T-helper 22 cell (primary cell): ENCODE results near the gene KCNJ12.
"Not testable (repeated sequence)": the region's sequence is repeated elsewhere in the genome, so short reads cannot be mapped to it uniquely, and the experiment has no call there.

Experiments
- DNase-seq: peaks from one replicate; pipeline ENCODE4 v3.0.0-alpha.2; 2020; ENCODE audit warnings: low read depth

The KCNJ12 gene

DNA sequence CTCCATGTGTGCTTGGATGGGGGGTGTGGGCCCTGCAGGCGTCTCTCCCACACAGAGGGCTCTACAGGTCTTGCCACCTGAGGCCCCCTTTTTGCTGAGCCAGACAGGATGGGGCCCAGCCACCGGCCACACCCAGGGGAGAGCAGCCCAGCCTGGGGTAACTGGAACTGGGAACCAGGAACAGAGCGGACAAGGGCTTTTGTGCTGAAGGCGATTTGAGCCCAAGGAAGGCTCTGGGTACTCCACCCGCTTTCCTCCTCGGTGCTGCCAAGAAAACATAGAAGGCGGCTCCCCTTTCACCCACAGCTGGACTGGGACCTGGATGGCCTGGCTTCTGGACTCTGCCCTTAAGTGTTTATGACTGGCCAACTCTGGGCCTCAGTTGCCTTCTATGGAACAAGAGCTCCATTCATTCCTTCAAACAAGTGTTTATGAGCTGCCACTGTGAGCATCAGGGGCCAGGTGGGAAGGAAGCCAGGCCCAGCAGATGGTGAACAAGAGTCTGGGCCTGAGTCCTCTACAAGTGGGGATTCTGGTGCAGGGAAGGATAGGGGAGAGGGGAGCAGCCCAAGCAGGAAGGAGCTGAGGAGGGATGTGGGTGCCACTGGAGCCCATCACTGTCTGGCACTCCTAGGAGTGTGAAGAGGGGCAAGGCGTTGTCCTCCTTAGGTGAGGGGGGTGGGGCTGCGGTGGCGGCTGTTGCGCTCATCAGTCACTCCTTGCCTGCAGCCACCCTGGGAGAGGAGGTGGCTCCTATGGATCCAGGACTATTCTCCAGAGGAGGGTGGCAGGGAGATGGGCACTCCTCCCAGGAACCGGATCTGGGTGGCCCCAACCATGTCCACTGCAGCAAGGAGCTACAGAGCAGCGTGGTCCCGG is 46.4 kb downstream of the KCNJ12 start:
- not testable (repeated sequence) for DNase-seq

DNA sequence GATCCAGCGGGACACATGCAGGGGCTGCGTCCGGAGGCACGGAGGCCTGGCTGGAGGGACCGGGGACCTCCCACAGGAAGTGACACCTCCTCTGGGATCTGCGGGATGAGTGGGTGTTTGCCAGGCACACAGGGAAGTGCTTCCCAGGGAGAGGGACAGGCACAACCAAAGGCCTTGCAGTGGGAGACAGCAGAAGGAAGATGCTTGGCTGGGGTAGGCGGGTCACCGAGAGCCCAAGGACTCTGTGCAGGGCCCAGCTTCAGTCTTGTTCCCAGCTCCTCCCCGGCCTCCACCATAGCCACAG is 47.0 kb downstream of the KCNJ12 start:
- not testable (repeated sequence) for DNase-seq

DNA sequence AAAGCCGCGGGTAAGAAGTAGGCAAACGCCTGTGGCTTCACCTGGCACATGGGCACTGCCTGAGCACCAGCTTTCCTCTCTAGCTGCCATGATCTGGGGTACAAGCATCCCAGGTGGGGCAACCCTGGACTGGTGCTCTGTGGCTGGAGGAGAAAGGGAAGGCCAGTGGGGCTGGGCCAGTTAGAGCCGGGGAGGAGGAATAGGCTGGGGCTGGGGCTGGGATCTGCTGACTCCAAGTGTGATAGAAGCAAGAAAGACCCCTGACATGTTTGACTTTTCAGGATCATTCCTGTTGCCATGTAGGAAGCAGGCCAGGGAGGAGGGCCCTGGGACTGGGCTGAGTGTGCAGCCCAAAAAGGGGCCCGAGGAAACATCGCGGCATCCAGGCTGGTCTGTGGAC is 48.5 kb downstream of the KCNJ12 start:
- not testable (repeated sequence) for DNase-seq

DNA sequence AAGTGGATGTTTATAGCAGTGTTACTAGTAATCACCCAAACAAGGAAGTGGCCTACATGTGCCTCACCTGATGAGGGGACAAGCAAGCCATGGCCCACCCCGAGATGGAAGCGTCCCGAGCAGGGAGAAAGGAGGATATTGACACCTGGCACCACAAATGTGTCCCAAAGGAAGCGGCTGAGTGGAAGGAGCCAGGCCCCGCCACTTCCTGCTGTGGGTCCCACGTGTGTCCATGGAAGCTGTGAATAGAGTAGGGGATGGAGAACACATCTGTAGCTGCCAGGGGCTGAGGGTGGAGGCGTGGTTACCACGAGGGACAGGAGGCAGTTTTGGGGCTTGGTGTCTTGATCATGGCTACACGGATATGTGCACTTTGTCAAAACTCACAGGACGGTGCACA is 49.2 kb downstream of the KCNJ12 start:
- DNase-seq = no peak

DNA sequence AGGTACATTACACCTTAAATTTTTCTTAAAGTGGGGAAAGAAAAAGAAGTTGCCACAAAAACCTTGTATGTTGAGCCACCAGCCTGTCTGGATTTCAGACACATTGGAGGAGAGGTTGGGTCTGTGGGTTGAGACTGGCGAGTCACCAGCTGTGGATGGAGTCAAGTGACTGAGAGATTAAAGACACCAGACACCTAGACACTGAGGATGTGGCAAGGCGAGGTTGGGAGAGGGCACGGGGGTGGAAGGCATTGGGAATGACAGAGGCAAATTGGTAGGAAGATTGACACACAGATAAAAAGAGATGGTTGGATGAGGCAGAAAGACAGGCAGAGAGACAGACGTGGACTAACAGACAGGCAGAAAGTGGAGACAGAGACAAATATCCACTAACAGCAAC is 49.6 kb downstream of the KCNJ12 start:
- DNase-seq = no peak

DNA sequence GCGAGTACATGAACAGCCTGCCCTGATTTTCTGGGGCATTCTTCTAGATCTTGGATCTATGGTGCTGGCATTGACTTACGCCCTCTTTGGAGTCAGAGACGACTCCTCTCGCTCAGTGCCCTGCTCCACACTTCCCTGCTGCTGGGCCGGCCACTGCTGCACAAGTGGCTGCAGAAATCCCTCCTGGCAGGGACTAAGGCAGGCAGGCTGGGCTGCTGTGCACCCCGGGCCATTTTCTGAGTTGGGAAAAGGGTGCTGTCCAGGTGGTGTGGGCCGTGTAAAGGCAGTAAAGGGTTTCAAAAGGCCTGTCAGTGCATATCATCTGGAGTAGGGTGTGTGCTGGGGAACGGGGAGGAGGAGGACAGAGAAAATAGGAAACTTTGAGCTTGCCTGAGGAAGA is 50.1 kb downstream of the KCNJ12 start:
- DNase-seq = not testable (repeated sequence)

DNA sequence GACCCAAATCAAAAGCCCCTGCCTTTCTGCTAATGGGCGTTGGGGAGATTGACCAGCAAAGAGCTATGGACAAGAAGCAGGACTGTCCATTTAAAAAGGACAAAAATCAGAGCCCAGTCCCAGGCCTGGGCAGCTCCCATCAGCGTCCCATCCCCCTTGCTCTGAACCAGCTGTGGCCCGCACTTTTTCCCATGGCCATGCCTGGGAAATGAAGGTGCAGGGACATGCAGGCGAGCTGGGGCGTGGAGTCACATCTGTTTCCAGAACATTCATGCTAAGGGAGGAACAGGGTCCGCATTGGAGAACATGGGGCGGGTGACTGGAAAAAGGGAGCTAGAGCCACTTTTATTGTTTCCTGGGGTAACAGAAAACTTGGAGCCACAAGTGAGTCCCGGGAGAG is 50.7 kb downstream of the KCNJ12 start:
- not testable (repeated sequence) for DNase-seq

DNA sequence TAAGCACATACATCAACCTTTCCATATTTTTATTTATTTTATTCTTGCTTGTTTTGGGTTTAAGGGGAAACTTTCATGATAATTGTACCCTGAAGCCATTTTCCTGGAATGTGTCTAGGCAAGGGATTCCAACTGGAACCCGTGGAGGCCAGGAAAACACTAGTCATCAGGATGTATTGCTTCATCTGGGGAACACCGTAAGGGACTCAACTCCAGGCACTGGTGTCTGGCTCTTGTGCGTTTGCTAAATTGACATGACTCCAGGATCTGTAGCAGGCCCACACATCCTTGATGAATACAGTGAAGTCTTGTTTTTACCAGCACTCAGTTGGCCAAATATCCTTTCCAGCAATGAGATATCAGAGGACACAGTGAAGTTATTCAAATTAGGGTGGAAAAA is 51.6 kb downstream of the KCNJ12 start:
- DNase-seq = not testable (repeated sequence)

DNA sequence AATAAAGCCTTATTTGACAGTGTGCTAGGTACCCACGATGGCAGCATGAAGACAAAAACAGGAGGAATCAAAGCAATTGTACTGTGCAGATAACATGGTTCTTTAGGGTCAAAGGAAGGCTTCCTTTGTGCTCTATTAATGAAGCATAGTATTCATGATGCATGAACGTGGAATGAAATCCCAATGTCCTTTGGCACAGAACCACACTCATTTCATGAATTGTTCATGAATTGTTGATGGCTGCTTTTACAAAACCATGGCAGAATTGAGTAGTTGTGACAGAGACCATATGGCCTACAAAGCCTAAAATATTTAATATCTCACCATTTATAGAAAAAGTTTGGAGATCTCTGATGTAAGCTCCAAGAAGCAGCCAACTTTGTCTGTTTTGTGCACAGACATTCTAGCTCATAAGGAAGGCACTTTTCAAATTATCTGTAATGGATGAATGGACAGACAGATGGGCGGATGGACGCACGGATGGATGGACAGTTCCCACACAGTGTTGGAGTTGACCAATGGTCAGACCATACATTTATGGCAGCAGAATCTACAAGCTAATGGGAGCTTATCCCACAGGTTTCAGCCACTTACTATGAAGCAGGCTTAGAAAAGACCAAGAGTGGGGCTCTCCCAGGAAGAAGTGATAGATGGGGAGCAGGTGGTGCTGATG is 52.7 kb downstream of the KCNJ12 start:
- DNase-seq = not testable (repeated sequence)

DNA sequence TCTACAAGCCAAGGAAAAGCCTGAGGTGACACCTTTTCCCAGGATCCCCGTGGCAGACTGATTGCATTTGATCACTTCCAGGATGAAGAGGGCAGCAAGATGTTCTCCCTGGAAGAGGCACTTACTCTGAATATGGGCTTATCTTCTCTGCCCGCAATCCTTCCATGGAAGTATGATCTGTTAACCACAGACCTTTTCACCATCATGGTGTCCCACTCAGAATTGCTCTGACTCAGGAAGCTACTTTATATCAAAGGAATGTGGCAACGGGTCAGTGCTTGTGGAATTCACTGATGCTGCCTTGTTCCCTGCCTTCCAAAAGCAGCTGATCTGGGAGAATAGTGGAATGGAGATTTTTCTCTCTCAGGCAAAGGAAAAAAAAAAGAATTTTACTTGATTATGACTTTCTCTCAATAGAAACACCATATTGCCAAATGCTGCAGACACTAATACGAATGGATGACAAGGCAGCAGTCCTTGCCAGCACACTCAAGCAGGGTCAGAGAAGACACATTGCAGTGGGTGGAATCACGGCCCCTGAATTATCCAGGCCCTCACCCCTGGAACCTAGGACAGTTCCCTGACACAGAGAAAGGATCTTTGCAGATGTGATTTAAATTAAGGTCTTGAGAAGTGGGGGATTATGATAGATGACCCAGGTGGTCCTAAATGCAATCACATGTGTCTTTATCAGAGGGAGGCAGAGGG is 53.9 kb downstream of the KCNJ12 start:
- not testable (repeated sequence) for DNase-seq

DNA sequence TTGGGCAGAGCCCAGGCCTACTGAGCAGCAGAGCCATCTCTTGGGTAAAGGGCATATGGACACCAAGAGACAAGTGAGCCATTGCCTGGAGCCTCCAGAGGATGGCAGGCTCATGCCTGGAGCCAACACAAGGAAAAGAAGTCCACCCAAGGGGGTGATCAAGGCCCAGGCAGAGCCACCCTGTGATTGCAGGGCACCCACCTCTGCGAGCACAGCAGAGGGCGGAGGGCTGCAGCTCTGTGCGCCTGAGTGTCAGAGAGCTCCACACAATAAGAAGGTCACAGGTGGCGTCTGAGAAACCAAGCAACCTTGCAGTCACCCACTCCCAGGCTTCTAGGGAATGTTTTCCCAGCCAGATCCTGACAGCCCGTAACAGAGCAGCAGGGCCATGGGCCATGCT is 57.8 kb downstream of the KCNJ12 start:
- DNase-seq = not testable (repeated sequence)

DNA sequence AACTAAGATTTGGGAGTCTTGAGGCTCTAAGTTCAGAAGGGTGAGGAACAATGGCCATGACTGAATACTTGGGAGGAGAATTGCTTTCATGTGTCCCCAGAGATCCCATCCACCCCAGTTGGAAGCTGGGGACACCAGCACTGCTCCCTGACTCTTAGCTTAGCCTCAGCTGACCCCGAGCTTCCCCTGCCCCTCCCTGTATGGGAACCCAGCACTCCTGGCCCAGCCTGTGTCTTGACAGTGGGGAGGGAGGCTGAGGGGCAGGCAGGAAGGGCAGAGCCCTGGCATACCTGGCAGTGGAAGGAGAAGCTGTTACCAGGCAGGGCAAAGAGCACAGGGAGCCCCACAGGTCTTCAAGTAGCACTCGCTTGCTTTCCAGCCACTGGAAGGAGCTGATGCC is 58.8 kb downstream of the KCNJ12 start:
- not testable (repeated sequence) for DNase-seq

DNA sequence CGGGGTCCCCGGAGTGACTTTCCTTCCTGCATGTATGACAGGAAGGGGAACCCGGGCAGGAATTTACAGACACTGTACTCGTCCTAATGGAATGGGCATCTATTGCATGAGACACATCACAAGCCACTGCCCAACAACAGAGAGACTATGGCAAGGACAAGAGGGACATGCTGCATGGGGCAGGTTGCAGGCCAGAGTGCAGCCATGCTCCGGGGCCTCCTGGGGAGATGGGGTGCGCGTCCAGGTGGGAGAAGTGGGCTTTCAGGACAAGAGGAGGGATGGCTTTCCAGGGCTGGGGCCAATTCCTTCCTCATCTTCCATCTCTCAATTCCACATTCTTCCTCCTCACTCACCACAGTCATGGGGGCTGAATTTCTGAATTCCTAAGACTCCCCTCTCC is 60.3 kb downstream of the KCNJ12 start:
- not testable (repeated sequence) for DNase-seq

DNA sequence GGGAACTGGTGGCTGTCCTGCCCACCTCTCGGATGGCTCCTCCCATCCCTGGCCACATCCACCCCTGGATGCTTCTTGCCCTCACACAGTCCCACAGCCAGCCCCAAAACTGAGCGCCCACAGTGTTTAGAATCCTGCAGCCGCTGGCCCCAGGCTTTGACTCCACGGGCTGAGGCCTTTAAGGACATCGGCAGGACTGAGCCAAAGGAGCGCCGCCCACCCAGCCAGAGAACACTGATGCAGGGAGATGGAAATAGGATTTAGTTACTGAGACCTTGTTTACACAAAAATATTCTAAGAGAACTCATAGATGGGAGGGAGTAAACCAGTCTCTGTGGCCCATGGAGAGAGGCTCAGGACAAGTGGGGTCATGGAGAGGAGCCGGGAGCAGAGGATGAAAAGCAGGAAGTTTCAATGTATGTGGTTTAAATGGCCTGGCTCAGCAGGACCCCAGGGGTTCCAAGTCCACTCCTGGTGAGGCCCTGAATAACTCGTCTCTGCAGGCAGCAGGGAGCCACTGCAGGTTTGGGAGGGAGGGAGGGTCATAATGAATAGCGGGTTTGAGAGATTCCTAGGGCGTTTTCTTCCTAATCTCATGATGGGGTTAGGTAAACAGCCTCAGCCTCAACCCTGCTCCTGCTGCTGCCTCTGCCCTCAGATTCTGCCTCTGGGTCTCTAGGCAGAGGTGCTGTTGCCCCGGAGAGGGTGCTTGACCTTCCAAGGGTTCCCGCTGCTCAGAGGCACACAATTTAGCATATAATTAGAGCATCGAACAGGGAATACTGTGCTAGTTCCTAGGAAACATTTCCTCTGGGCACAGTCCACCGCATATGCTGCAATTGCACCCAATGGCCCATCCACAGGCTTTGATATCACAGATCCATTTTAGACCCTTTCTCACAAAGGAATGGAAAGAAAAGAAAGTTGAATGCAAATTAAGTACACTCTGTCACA is 61.0 kb downstream of the KCNJ12 start:
- not testable (repeated sequence) for DNase-seq

DNA sequence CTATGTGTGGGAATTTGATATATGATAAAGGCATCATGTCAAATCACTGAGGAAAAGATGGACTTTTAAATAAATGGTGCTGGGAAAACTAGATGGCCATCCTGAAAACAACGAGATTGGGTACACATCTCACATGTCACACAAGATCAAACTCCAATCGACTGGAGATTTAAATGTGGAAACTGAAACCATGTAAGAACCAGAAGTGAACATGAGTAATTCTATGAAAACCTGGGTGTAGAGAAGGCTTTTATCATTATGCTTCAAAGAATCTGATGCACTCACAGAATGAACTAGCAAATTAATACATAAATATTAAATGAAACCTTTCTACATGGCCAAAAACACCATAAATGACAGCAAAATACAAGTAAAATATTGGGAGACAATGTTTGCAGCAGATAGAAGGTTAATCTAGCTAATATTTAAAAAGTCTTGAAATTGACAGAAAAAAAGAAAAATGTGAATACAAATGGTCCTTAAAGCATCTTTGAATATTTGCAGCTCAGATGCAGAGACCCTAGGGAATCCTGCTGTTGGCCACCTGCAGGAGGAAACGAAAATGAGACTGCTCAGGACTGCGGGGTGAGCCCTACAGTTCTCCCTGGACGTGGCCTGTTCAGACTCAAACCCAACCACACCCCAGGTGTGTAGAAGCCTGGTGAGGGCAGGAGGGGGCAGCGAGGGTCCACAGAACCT is 62.3 kb downstream of the KCNJ12 start:
- DNase-seq = not testable (repeated sequence)

DNA sequence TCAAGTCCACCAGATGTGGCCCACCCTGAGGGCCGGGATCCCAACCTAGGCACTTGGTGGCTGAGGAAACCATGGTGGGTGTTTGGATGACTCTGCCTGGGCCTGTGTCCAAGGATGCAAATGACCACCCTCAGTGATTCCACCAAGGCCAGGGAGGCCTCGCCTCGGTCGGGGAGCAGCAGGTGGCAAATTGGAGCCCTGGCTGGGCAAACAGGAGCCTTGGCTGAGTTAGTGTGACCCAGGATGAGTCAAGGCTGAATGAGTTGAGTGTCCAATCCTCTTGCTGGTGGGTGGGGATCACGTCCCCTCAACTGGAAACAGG is 62.8 kb downstream of the KCNJ12 start:
- not testable (repeated sequence) for DNase-seq

DNA sequence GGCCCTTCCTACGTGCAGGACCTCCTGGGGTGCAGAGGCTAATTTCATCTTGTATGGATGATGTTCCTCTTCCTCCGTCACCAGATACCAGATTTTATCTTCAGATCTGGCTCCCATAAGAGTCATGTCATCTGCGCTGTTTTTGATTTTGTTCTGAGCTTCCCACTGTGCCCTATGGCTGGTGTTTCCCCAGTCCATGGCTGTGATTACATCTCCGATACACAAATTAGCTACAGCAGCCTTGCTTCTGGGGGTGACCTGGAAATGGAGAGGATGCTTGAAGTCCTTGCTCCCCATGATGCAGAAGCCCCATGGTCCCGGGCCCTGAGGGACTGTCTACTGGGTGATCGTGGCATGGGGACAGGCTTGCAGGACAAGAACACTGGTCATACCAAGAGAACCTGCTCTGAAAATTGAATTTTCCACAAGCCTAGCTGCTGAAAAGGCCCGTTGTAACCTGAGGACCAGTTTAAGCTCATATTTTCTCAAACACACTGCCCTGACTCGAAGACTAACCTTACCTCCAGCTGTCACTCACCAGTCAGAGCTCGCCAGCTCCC is 69.0 kb downstream of the KCNJ12 start:
- DNase-seq = no peak

DNA sequence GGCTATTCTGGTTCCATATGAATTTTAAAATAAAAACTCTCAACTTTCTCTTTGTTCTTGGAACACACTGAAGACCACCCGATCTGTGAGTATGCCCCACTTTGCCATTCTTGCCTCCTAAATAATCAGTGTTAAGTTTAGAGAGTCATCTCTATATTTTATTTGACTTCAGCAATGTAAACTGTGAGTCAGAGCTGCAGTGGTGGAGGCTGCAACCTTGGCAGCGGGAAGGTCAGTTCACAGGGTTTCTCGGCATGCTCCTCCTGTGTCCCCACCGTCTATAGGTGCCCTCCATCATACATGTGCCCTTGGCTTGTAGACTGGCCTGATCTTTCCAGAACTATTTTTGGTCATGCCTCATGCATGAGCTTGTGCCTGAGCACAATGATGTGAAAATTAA is 71.4 kb downstream of the KCNJ12 start:
- DNase-seq = not testable (repeated sequence)

DNA sequence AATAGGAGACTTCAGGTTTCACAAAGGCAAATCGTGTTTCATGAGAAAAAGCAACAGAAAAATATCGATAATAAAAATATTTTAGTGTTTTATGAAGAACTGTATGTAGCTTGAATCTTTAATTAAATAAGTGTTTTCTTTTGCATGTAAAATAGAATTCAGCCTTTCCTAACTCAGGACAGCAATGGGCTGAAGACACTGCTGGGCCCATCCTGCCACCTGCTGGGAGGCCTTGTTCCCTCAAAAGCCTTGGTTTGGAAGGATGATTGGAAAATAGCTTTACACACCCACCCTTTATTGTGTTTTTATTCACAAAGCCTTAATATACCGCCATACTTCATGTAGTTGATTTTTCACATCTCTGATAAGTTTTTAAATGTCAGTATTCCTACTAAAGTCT is 73.7 kb downstream of the KCNJ12 start:
- not testable (repeated sequence) for DNase-seq

DNA sequence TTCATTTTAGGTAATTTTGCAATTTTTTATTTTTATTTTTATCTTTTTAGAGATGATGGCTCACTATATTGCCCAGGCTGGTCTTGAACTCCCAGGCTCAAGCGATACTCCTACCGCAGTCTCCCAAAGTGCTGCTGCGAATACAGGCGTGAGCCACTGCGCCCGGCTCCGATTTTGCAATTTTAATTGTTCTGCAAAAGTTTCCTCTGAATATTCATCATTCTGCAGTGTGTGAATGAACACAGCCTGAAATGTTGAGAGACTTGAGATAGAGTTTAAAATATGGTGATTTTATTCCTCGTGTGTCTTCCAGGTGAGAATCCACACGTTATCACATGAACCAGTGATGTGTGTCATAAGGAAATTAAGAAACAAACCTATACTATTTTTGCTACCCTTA is 75.8 kb downstream of the KCNJ12 start:
- no peak for DNase-seq
